Measurements from ENCODE around the gene ZNF639.
"Not testable (repeated sequence)": the region's sequence is repeated elsewhere in the genome, so short reads cannot be mapped to it uniquely, and the experiment has no call there.

Gene ZNF639

GRCh38 chr3:179322286-179323196 is at the start of gene ZNF639:
Gene ZNF639 (plus strand): TSS chr3:179323031. CDS start chr3:179328294, 5,263 bp downstream.
- H3K4me3 ChIP-seq (ENCODE audit: low read depth, low read length) = peak within 1 kb of the TSS; percentile 91
- in situ Hi-C loops (cut with HindIII; ENCODE audit: low sequenced_read_pairs) = loop anchor here (25.0 kb wide), 1 partner anchor 210 kb away; no protein-coding TSS in a partner anchor
- TF ChIP-seq CTCF (IDR thresholded peaks at IDR 0.05; ENCODE audit: low read depth, low read length, missing control alignments) = peak; percentile 65
- peak; percentile 52 for DNase-seq (ENCODE audit: low read depth)

DNA sequence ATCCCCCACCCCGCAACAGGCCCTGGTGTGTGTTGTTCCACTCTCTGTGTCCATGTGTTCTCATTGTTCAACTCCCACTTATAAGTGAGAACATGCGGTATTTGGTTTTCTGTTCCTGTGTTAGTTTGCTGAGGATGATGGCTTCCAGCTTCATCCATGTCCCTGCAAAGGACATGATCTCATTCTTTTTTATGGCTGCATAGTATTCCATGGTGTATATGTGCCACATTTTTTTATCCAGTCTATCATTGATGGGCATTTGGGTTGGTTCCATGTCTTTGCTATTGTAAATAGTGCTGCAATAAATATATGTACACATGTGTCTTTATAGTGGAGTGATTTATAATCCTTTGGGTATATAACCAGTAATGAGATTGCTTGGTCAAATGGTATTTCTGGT is 48.4 kb upstream of the ZNF639 start:
- in situ Hi-C loops (cut with HindIII; ENCODE audit: low sequenced_read_pairs); DNase-seq (ENCODE audit: low read depth); H3K4me3 ChIP-seq (ENCODE audit: low read depth, low read length): not testable (repeated sequence)

- H3K4me3 ChIP-seq (ENCODE audit: low read depth, low read length) = no peak overlapping the region
- in situ Hi-C loops (cut with HindIII; ENCODE audit: low sequenced_read_pairs) = no loop called here
- no peak for TF ChIP-seq CTCF (IDR thresholded peaks at IDR 0.05; ENCODE audit: low read depth, low read length, missing control alignments)
- DNase-seq (ENCODE audit: low read depth) = no peak
Measured at GRCh38 chr3:179276001-179276400, 46.8 kb upstream of the ZNF639 start.

- in situ Hi-C loops (cut with HindIII; ENCODE audit: low sequenced_read_pairs) = no loop called here
- no peak for TF ChIP-seq CTCF (IDR thresholded peaks at IDR 0.05; ENCODE audit: low read depth, low read length, missing control alignments)
- H3K4me3 ChIP-seq (ENCODE audit: low read depth, low read length) = no peak overlapping the region
- DNase-seq (ENCODE audit: low read depth) = no peak
Measured at GRCh38 chr3:179276743-179277142, 46.1 kb upstream of the ZNF639 start.

DNA sequence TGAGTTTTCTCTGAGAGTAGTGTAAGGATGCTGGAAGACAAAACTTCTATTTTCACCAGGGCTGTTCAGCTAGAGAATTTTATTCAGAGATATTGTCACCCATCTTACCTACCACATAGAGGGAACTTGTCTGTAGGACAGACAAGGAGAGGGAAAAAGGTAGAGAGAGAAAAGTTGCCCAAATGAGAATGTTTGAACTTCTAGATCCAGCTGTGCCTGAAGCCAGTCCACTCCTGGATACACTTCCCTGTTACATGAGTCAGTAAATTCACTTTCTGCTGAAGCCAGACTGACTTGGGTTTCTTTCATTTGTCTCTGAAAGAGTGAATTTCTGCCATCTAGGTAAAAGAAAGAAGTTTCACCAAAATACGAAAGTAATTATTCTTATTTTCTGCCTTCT is 44.7 kb upstream of the ZNF639 start:
- DNase-seq (ENCODE audit: low read depth) = no peak
- no peak overlapping the region for H3K4me3 ChIP-seq (ENCODE audit: low read depth, low read length)
- in situ Hi-C loops (cut with HindIII; ENCODE audit: low sequenced_read_pairs) = no loop called here
- no peak for TF ChIP-seq CTCF (IDR thresholded peaks at IDR 0.05; ENCODE audit: low read depth, low read length, missing control alignments)

- DNase-seq (ENCODE audit: low read depth) = no peak
- TF ChIP-seq CTCF (IDR thresholded peaks at IDR 0.05; ENCODE audit: low read depth, low read length, missing control alignments) = no peak
- in situ Hi-C loops (cut with HindIII; ENCODE audit: low sequenced_read_pairs) = no loop called here
- H3K4me3 ChIP-seq (ENCODE audit: low read depth, low read length) = no peak overlapping the region
Measured at GRCh38 chr3:179278932-179279693, 43.7 kb upstream of the ZNF639 start.
